ENCODE data around the gene CES4A. TPM values are rescaled to one million over a fixed set of nuclear protein-coding genes. Genes with fewer than 3 reads are reported as not detected.

Gene CES4A
- total and polyA plus RNA-seq, 2 of the 13 experiments (the other 11 are each of a cell fraction or from before 2014, with no cell fraction given), result 0.09 to 0.17 TPM

DNA sequence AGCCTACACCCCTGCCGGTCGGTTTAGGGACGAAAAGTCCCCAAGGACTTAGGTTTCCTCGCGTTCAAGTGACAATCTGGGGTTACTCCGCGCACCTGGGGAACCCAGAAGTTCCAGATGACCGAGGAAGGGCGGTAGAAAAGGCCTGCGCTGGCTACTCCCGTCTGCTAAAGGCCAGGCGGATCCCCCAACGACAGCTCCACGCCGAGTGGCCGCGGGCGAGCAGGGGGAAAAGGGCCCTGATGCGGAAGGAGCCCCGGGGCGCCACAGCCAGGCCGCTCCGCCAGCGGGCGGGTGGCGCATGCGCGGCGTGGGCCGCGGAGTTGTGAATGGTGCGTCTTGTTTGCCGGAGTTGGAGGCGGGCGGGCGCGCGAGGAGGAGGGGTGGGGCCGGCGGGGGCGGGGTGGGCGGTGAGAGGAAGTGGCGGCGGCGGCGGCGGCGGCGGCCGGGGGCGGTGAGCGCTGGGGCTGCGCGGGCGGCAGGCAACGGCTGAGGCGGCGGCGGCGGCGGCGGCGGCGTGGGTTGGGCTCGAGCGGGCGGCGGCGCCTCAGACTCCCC, 40.4 kb downstream of the CES4A start, which contains the start of gene CBFB (continued):
- TF ChIP-seq ZNF547 (CRISPR knock-in tag; IDR thresholded peaks at IDR 0.05), result peak; percentile 93
- TF ChIP-seq, protein P1, sequence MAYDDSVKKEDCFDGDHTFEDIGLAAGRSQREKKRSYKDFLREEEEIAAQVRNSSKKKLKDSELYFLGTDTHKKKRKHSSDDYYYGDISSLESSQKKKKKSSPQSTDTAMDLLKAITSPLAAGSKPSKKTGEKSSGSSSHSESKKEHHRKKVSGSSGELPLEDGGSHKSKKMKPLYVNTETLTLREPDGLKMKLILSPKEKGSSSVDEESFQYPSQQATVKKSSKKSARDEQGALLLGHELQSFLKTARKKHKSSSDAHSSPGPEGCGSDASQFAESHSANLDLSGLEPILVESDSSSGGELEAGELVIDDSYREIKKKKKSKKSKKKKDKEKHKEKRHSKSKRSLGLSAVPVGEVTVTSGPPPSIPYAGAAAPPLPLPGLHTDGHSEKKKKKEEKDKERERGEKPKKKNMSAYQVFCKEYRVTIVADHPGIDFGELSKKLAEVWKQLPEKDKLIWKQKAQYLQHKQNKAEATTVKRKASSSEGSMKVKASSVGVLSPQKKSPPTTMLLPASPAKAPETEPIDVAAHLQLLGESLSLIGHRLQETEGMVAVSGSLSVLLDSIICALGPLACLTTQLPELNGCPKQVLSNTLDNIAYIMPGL (CRISPR knock-in tag; IDR thresholded peaks at IDR 0.05; ENCODE audit: borderline replicate concordance in 1 of 2, low read depth in 1 of 2), result peak; percentile 59 to 89; a peak in 3 of 4 replicates
- peak; percentile 92; the same call in 1 of the 2 replicates for TF ChIP-seq BRCA1 (CRISPR knock-in tag; IDR thresholded peaks at IDR 0.05)
- TF ChIP-seq ZNF713 (CRISPR knock-in tag; IDR thresholded peaks at IDR 0.05), result no peak
- TF ChIP-seq CCDC6 (CRISPR knock-in tag; IDR thresholded peaks at IDR 0.05), result no peak; the same call in 1 of the 2 replicates
- peak; percentile 69; the same call in 1 of the 2 replicates for TF ChIP-seq TOPORS (CRISPR knock-in tag; IDR thresholded peaks at IDR 0.05)
- no peak for TF ChIP-seq NONO (IDR thresholded peaks at IDR 0.05)
- TF ChIP-seq NONO (CRISPR knock-in tag; conservative IDR thresholded peaks at IDR 0.05), result peak; percentile 86
- TF ChIP-seq HDAC1 (CRISPR knock-in tag; IDR thresholded peaks at IDR 0.05), result peak; percentile 88
- TF ChIP-seq SOX5 (CRISPR knock-in tag; IDR thresholded peaks at IDR 0.05; ENCODE audit: borderline replicate concordance), result peak; percentile 67; the same call in 1 of the 2 replicates
- TF ChIP-seq MTF1 (CRISPR knock-in tag; IDR thresholded peaks at IDR 0.05), result peak; percentile 75; the same call in 1 of the 2 replicates
- TF ChIP-seq ZNF333 (CRISPR knock-in tag; IDR thresholded peaks at IDR 0.05; ENCODE audit: borderline replicate concordance), result peak; percentile 94
- no peak for TF ChIP-seq RBM22 (optimal IDR thresholded peaks at IDR 0.05; ENCODE audit: low read length)
- TF ChIP-seq, protein P2, sequence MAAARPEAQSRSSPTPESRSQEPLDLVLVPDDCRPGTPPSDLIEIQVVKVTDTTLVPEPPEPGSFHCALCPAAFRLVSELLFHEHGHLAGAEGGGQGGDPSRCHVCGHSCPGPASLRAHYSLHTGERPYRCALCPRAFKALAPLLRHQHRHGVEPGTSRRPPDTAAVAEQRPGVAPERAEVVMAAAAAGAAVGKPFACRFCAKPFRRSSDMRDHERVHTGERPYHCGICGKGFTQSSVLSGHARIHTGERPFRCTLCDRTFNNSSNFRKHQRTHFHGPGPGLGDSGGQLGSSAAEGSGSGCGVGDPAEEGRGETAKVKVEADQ (CRISPR knock-in tag; IDR thresholded peaks at IDR 0.05; ENCODE audit: borderline replicate concordance), result peak; percentile 92; the same call in 1 of the 2 replicates
- TF ChIP-seq ASH2L (IDR thresholded peaks at IDR 0.05; ENCODE audit: insufficient read length, low read depth, low read length), result peak; percentile 65
- TF ChIP-seq SAP130 (CRISPR knock-in tag; IDR thresholded peaks at IDR 0.05; ENCODE audit: low read depth), result peak; percentile 92
- TF ChIP-seq ZNF652 (CRISPR knock-in tag; IDR thresholded peaks at IDR 0.05; ENCODE audit: borderline replicate concordance, low read depth), result no peak
- 0 out of 2 replicates have a peak, but pooled peaks have one; percentile 57 for TF ChIP-seq ZNF709 (CRISPR knock-in tag; IDR thresholded peaks at IDR 0.05)
- TF ChIP-seq, protein P3, sequence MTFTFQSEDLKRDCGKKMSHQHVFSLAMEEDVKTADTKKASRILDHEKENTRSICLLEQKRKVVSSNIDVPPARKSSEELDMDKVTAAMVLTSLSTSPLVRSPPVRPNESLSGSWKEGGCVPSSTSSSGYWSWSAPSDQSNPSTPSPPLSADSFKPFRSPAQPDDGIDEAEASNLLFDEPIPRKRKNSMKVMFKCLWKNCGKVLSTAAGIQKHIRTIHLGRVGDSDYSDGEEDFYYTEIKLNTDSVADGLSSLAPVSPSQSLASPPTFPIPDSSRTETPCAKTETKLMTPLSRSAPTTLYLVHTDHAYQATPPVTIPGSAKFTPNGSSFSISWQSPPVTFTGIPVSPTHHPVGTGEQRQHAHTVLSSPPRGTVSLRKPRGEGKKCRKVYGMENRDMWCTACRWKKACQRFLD (CRISPR knock-in tag; IDR thresholded peaks at IDR 0.05; ENCODE audit: borderline replicate concordance), result peak; percentile 84; the same call in 1 of the 2 replicates
- peak; percentile 94 for TF ChIP-seq KAT8 (CRISPR knock-in tag; IDR thresholded peaks at IDR 0.05)
- TF ChIP-seq, protein P4, sequence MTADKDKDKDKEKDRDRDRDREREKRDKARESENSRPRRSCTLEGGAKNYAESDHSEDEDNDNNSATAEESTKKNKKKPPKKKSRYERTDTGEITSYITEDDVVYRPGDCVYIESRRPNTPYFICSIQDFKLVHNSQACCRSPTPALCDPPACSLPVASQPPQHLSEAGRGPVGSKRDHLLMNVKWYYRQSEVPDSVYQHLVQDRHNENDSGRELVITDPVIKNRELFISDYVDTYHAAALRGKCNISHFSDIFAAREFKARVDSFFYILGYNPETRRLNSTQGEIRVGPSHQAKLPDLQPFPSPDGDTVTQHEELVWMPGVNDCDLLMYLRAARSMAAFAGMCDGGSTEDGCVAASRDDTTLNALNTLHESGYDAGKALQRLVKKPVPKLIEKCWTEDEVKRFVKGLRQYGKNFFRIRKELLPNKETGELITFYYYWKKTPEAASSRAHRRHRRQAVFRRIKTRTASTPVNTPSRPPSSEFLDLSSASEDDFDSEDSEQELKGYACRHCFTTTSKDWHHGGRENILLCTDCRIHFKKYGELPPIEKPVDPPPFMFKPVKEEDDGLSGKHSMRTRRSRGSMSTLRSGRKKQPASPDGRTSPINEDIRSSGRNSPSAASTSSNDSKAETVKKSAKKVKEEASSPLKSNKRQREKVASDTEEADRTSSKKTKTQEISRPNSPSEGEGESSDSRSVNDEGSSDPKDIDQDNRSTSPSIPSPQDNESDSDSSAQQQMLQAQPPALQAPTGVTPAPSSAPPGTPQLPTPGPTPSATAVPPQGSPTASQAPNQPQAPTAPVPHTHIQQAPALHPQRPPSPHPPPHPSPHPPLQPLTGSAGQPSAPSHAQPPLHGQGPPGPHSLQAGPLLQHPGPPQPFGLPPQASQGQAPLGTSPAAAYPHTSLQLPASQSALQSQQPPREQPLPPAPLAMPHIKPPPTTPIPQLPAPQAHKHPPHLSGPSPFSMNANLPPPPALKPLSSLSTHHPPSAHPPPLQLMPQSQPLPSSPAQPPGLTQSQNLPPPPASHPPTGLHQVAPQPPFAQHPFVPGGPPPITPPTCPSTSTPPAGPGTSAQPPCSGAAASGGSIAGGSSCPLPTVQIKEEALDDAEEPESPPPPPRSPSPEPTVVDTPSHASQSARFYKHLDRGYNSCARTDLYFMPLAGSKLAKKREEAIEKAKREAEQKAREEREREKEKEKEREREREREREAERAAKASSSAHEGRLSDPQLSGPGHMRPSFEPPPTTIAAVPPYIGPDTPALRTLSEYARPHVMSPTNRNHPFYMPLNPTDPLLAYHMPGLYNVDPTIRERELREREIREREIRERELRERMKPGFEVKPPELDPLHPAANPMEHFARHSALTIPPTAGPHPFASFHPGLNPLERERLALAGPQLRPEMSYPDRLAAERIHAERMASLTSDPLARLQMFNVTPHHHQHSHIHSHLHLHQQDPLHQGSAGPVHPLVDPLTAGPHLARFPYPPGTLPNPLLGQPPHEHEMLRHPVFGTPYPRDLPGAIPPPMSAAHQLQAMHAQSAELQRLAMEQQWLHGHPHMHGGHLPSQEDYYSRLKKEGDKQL (CRISPR knock-in tag; IDR thresholded peaks at IDR 0.05; ENCODE audit: low read depth), result 0 out of 2 replicates have a peak, but pooled peaks have one; percentile 16
